T47D (cell line): ENCODE measurements around the gene CSF1R.

ENCODE experiments used
- DNase-seq, 2 experiments: peaks; one replicate each; pipeline versions ENCODE4 v3.0.0 to v3.0.0-alpha.2; 2011 to 2012; ENCODE audit warnings: low read depth in 1 of 2, low spot score in 1 of 2
- JUND ChIP-seq: IDR thresholded peaks from 2 replicates; pipeline ENCODE4 v1.6.1; 2012; ENCODE audit warnings: low read depth
- in situ Hi-C: cut with HindIII; loops from 2 replicates; pipeline ENCODE4 v1.10.0; 2016; ENCODE audit warnings: low sequenced_read_pairs, low pct_unique_long_range_greater_than_20kb

CSF1R gene

DNA sequence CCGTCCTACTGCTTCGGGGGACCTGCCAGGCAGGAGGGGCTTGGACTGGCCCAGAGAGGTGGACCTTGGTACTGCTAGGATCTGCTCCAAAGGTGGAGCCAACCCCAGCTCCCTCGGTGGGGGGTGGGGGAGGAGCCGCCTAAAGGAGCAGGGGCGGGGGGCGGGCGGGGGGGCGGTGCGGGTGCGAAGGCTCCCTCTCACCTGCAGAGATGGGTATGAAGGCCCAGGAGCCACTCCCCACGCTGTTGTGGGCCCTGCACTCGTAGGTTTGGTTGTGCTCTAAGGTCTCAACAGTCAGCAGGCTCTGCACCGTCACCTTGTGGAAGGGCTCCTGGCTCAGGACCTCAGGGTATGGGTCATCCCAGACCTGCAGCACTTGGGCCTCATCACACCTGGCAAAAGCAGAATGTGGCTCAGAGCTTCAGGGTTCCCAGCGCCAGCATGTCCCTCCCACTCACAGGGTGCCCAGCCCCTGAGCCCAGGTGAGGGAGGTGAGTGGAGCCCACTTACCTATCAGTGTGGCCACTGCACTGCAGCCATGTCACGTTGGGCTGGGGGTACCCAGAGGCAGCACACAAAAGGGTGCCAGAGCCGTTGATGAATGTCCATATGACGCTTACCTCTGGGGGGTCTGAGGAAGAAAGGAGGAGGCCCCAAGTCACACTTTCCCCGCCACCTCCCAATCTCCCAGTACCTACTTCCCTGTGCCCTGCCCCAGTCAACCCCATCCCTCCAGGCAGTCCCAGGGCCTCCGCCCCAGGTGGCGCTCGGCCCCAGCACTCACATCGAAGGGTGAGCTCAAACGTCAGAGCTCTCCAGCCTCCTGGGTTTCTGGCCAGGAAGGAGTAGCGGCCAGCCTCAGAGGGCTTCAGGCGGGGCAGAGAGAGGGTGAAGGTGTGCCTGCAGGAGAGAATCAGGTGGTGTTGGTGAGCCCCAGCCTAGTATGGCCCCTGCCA is 16.4 kb downstream of the CSF1R start:
- DNase-seq, result no peak
- in situ Hi-C loops, result no loop called here
- TF ChIP-seq JUND, result no peak

DNA sequence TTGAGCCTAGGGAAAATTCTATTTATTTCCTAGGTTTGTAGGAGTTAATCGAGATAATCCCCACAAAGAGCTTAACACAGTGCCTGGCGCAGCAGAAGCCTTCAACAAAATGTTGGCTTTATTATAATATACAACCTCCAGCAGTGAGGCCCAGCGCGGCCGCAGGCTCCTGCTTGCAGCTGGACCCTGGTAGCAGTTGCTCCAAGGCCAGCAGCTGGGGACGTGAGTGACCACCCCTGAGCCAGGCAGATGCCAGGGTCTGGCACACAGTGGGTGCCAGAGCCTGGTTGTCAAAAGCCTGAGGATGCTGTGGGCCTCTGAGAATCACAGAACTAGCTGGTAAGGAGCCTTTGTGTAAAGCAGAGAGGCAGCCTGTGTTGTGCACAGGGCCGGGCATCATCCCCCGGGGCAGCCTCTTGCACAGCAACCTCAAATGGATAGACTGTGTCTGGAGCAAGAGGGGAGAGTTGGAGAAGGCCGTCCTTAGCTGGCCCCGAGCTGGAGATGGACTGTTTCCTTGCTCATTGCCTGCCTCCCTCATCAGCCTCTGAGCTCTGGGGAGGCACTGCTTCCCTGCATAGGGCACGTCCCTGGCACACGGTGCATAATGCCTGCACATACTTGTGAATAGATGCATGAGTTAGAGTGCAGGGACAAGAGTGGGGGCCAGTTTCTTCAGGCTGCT is 17.3 kb downstream of the CSF1R start:
- no peak for TF ChIP-seq JUND
- DNase-seq, result no peak
- in situ Hi-C loops, result no loop called here

- in situ Hi-C loops, result no loop called here
- peak in 1 of 2 experiments; percentile 16 for DNase-seq
- no peak for TF ChIP-seq JUND
Observed at GRCh38 chr5:150068472-150068871, 17.9 kb downstream of the CSF1R start.

GRCh38 chr5:150068071-150068470 is 18.3 kb downstream of the CSF1R start:
- in situ Hi-C loops, result no loop called here

DNA sequence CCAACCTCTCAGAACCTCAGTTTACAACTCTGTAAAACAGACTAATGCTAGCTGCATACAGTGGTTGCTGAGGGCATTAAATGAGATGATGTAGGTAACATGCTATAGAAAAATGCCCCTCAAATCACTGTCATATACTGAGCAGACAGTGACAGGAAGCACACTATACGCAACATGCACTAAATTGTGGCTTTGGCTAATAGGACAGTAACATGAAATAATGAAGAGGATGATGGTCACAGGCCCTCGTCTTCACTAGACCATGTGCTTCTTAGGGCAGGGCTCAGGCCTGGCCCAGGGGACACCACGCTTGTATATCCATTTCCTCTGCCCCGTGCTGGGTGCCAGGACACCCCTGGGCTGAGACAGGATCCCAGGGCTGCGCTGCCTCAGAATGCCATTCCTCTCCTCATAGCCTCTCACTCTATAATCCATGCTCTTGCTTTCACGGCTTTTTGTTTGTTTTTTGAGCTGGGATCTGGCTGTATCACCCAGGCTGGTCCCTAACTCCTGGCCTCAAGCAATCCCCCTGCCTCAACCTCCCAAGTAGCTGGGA is 18.9 kb downstream of the CSF1R start:
- DNase-seq, result no peak
- in situ Hi-C loops, result no loop called here
- no peak for TF ChIP-seq JUND

More at GRCh38 chr5:150068071-150068470, 18.3 kb downstream of the CSF1R start:
- DNase-seq, result no peak
- no peak for TF ChIP-seq JUND

- in situ Hi-C loops, result no loop called here
- TF ChIP-seq JUND, result no peak
- DNase-seq, result no peak
Observed at GRCh38 chr5:150066901-150067396, 19.4 kb downstream of the CSF1R start.

GRCh38 chr5:150066436-150066835 is 19.9 kb downstream of the CSF1R start:
- no peak for TF ChIP-seq JUND
- in situ Hi-C loops, result no loop called here

DNA sequence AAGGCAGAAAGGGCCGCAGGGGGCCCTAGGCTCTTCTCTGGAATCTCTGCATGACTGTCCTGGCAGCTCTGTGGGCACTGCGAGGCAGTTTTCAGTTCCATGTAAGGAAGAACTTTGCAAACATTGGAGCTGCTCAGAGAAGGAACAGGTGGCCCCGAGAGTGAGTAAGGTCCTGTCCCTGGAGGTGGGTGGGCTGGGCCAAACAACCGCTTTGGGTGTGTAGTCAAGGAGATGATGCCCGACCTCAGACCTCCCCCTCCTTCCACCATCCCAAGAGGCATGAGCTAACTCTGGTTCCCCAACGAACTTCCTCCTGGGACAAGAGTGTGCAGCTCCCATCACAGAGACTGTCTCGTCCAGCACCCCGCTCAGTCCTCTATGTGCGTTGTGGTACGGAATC is 20.5 kb downstream of the CSF1R start:
- in situ Hi-C loops, result no loop called here
- no peak for TF ChIP-seq JUND
- no peak for DNase-seq

More at GRCh38 chr5:150066436-150066835, 19.9 kb downstream of the CSF1R start:
- no peak for DNase-seq

- no peak for TF ChIP-seq JUND
- in situ Hi-C loops, result no loop called here
- DNase-seq, result no peak
Observed at GRCh38 chr5:150065346-150065745, 21.0 kb downstream of the CSF1R start.

DNA sequence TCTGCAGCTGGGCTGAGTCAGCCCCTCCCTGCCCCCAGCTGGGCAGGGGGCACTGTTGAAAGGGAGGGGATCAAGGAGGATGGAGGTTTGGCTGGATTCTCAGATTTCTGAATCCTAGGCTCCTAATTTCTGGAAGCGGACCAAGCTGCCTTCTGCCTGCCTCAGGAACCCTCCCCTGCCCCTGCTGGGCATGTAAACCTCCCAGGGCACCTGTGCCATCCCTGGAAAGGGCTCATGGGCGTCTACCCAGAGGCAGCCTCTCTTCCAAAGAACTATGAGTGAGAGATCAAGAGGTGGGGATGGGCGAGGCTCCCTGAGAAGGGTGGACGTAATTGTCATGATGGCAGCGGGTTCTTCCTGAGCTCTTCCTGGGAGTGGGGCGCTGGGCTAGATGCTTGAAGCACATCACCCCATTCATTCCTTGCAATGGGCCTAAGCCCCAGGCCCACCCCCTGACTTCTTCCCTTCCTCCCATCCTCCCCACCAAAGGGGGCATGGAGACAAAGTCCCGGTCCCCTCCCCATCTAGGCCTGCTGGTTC is 21.6 kb downstream of the CSF1R start:
- DNase-seq, result no peak
- TF ChIP-seq JUND, result no peak
- in situ Hi-C loops, result no loop called here

GRCh38 chr5:150063638-150064037 is 22.7 kb downstream of the CSF1R start:
- in situ Hi-C loops, result no loop called here
- no peak for TF ChIP-seq JUND

GRCh38 chr5:150062216-150062922 is 24.0 kb downstream of the CSF1R start:
- DNase-seq, result no peak
- in situ Hi-C loops, result no loop called here
- no peak for TF ChIP-seq JUND

More at GRCh38 chr5:150063638-150064037, 22.7 kb downstream of the CSF1R start:
- no peak for DNase-seq
